ENCODE measurements around the gene FNDC10. TPM values are rescaled to one million over a fixed set of nuclear protein-coding genes. Genes with fewer than 3 reads are reported as not detected.

Gene FNDC10
- total and polyA plus RNA-seq, 9 of the 15 experiments (the other 6 are each of a cell fraction or from before 2014, with no cell fraction given), result 0.08 to 6.3 (median 1.6) TPM

GRCh38 chr1:1616045-1616790 is 16.3 kb upstream of the FNDC10 start (continued):
- TF ChIP-seq, protein P1, sequence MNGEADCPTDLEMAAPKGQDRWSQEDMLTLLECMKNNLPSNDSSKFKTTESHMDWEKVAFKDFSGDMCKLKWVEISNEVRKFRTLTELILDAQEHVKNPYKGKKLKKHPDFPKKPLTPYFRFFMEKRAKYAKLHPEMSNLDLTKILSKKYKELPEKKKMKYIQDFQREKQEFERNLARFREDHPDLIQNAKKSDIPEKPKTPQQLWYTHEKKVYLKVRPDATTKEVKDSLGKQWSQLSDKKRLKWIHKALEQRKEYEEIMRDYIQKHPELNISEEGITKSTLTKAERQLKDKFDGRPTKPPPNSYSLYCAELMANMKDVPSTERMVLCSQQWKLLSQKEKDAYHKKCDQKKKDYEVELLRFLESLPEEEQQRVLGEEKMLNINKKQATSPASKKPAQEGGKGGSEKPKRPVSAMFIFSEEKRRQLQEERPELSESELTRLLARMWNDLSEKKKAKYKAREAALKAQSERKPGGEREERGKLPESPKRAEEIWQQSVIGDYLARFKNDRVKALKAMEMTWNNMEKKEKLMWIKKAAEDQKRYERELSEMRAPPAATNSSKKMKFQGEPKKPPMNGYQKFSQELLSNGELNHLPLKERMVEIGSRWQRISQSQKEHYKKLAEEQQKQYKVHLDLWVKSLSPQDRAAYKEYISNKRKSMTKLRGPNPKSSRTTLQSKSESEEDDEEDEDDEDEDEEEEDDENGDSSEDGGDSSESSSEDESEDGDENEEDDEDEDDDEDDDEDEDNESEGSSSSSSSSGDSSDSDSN (IDR thresholded peaks at IDR 0.05; ENCODE audit: borderline replicate concordance in 1 of 2, low read depth in 2 of 2, low read length in 2 of 2), result no peak
- TF ChIP-seq FOXJ2 (tag; IDR thresholded peaks at IDR 0.05), result no peak
- no peak for TF ChIP-seq DDX20 (tag; IDR thresholded peaks at IDR 0.05; ENCODE audit: low read depth)
- no peak for TF ChIP-seq ZNF589 (CRISPR knock-in tag; IDR thresholded peaks at IDR 0.05; ENCODE audit: low read depth)
- no peak for TF ChIP-seq WHSC1 (IDR thresholded peaks at IDR 0.05; ENCODE audit: low read length)
- no peak for TF ChIP-seq EZH2 (IDR thresholded peaks at IDR 0.05; ENCODE audit: borderline replicate concordance, low read depth, low read length)
- TF ChIP-seq, protein P2, sequence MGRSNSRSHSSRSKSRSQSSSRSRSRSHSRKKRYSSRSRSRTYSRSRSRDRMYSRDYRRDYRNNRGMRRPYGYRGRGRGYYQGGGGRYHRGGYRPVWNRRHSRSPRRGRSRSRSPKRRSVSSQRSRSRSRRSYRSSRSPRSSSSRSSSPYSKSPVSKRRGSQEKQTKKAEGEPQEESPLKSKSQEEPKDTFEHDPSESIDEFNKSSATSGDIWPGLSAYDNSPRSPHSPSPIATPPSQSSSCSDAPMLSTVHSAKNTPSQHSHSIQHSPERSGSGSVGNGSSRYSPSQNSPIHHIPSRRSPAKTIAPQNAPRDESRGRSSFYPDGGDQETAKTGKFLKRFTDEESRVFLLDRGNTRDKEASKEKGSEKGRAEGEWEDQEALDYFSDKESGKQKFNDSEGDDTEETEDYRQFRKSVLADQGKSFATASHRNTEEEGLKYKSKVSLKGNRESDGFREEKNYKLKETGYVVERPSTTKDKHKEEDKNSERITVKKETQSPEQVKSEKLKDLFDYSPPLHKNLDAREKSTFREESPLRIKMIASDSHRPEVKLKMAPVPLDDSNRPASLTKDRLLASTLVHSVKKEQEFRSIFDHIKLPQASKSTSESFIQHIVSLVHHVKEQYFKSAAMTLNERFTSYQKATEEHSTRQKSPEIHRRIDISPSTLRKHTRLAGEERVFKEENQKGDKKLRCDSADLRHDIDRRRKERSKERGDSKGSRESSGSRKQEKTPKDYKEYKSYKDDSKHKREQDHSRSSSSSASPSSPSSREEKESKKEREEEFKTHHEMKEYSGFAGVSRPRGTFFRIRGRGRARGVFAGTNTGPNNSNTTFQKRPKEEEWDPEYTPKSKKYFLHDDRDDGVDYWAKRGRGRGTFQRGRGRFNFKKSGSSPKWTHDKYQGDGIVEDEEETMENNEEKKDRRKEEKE (IDR thresholded peaks at IDR 0.05; ENCODE audit: borderline replicate concordance in 1 of 2, control insufficient read depth in 1 of 2, low read depth in 2 of 2, low read length in 1 of 2), result no peak
- 0 out of 2 replicates have a peak, but pooled peaks have one; percentile 51 for TF ChIP-seq GATAD2B (IDR thresholded peaks at IDR 0.05; ENCODE audit: borderline replicate concordance)
- TF ChIP-seq ERF (CRISPR knock-in tag; IDR thresholded peaks at IDR 0.05), result no peak
- TF ChIP-seq TCF15 (CRISPR knock-in tag; IDR thresholded peaks at IDR 0.05), result no peak
- no peak for TF ChIP-seq TARDBP (IDR thresholded peaks at IDR 0.05)
- TF ChIP-seq ZNF512 (tag; IDR thresholded peaks at IDR 0.05), result no peak
- peak; percentile 55; the same call in 1 of the 2 replicates for TF ChIP-seq ILF3 (IDR thresholded peaks at IDR 0.05; ENCODE audit: borderline replicate concordance)
- TF ChIP-seq TOE1 (IDR thresholded peaks at IDR 0.05; ENCODE audit: borderline replicate concordance), result no peak
- TF ChIP-seq TOE1 (CRISPR knock-in tag; IDR thresholded peaks at IDR 0.05; ENCODE audit: borderline replicate concordance, low read depth), result no peak
- no peak for TF ChIP-seq RCOR1 (IDR thresholded peaks at IDR 0.05; ENCODE audit: borderline replicate concordance in 1 of 2, low read depth in 2 of 2, low read length in 2 of 2)
- TF ChIP-seq KDM4B (IDR thresholded peaks at IDR 0.05; ENCODE audit: borderline replicate concordance in 2 of 2, low read depth in 1 of 2), result no peak
- no peak for TF ChIP-seq ZNF133 (CRISPR knock-in tag; IDR thresholded peaks at IDR 0.05)

All from K562 (cell line).